Measurements from ENCODE around the gene KCNJ2.

The KCNJ2 gene

GRCh38 chr17:70168977-70169708 lies at the start of gene KCNJ2:
KCNJ2 (plus strand) TSS chr17:70169532; CDS start chr17:70175040, 5,508 bp downstream.
- peak; percentile 69 for DNase-seq

GRCh38 chr17:70119545-70119944 lies 49.8 kb upstream of the KCNJ2 start:
- no peak for DNase-seq

GRCh38 chr17:70119983-70120382 lies 49.3 kb upstream of the KCNJ2 start:
- DNase-seq, result no peak

DNA sequence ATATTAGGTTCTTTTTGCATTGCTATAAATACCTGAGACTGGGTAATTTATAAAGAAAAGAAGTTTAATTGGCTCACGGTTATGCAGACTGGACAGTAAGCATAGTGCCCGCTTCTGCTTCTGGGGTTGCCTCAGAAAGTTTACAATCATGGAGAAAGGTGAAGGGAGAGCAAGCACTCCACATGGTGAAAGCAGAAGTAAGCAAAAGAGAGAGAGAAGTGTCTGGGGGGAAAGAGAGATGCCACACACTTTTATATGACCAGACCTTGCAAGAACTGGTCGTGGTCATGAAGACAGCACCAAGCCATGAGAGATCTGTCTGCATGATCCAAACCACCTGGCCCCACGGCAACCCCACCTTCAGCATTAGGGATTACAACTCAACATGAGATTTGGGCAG lies 48.9 kb upstream of the KCNJ2 start:
- no peak for DNase-seq

DNA sequence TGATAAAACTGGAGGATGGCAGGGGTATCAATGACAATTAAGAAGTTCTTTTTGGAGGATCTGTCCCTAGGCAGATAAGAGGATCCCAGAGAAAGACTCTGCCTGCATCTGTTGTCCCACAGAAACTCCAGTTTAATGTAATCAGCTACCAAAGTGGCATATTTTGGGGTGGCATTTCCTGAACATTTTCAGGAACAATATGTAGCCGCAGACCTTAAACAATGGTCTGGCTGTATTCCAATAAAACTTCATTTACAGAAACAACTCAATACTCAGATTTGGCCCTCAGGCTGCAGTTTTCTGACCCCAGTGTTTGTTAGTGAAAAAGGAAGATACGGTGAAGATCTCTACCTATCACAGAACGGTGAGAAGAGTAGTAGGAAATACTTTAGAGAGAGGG lies 48.2 kb upstream of the KCNJ2 start:
- DNase-seq, result no peak

DNA sequence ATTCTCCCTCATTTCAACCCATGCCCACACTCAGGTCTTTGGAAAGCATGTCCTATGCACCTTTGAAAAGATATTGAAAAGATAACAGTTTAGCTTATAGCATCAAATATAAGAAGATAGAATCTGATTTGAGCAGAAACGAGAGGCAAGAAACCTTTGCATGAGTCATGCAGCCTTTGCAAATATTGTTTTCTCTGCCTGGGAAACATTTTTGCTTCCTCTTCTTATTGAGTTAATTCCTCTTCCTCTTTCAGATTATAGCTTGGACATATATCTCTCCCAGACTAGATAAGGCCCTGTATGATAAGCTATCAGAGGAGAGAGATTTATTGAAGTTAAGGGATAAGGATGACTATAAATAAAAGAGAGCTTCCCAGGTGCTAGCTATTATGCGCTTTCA lies 46.1 kb upstream of the KCNJ2 start:
- DNase-seq, result no peak

DNA sequence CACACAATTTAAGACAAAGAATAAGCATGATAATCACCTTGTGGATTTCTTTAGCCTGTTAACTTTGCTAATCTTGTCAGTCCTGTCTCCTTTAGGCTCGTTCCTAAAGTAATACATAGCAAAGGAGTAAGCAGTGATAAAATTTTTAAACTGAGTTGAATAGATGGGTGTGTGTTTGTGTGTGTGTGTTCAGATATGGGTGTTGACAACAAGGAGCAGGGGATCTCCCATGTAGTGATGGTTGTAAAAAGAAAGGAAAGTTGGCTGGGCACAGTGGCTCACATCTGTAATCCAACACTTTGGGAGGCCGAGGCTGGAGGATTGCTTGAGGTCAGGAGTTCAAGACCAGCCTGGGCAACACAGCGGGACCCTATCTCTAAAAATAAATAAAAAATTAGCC lies 44.6 kb upstream of the KCNJ2 start:
- DNase-seq, result no peak

GRCh38 chr17:70127221-70127873 lies 42.0 kb upstream of the KCNJ2 start:
- no peak for DNase-seq

GRCh38 chr17:70128727-70129238 lies 40.5 kb upstream of the KCNJ2 start:
- DNase-seq, result no peak

- no peak for DNase-seq
Observed at GRCh38 chr17:70130289-70130688, 39.0 kb upstream of the KCNJ2 start.

DNA sequence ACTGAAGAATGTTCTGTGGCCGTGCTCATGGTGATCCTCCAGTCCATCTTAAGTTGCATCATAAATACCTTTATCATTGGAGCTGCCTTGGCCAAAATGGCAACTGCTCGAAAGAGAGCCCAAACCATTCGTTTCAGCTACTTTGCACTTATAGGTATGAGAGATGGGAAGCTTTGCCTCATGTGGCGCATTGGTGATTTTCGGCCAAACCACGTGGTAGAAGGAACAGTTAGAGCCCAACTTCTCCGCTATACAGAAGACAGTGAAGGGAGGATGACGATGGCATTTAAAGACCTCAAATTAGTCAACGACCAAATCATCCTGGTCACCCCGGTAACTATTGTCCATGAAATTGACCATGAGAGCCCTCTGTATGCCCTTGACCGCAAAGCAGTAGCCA lies 36.8 kb upstream of the KCNJ2 start:
- no peak for DNase-seq

DNA sequence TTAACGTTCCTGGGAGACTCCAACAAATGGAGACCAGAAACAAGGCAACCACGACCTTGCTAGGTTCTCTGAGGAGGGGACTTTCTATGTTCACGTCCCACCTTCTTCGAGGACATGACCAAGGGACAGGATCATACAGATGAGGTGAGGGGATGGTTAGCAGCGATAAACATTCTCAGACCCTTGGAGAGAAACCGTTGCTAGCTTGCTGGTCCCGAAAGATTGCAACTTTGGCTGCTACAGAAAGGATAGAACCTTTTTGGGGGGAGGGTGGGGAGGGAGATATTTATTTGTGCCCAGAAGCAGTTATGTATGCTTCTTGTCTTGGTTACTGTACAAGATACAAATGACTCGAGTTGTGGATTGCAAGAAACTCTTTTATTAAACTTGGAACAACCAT lies 35.3 kb upstream of the KCNJ2 start:
- DNase-seq, result no peak

DNA sequence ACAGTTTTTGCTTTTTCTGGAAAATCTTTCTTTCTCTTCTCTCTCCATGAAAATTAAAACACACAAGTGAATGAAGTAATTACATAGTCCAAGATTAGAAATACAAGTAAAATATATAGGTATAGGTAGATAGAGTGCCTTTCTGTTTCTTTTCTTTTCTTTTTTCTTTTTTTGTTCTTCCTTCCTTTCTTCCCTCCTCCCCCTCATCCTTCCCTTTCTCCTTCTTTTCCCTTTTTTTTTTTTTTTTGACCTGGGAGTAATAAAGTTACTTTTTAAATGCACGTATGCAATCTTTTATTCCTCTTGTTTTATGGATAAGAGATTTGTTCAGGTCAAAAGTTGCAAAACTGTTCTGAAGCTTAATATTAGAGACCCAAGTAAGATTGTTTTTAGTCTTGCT lies 34.6 kb upstream of the KCNJ2 start:
- no peak for DNase-seq

GRCh38 chr17:70136131-70136530 lies 33.2 kb upstream of the KCNJ2 start:
- no peak for DNase-seq

- DNase-seq, result peak; percentile 73
Observed at GRCh38 chr17:70137451-70138230, 31.7 kb upstream of the KCNJ2 start.

- DNase-seq, result peak; percentile 81
Observed at GRCh38 chr17:70138291-70138865, 31.0 kb upstream of the KCNJ2 start.

GRCh38 chr17:70139449-70139993 lies 29.8 kb upstream of the KCNJ2 start:
- no peak for DNase-seq

GRCh38 chr17:70144260-70144846 lies 25.0 kb upstream of the KCNJ2 start:
- DNase-seq, result no peak

DNA sequence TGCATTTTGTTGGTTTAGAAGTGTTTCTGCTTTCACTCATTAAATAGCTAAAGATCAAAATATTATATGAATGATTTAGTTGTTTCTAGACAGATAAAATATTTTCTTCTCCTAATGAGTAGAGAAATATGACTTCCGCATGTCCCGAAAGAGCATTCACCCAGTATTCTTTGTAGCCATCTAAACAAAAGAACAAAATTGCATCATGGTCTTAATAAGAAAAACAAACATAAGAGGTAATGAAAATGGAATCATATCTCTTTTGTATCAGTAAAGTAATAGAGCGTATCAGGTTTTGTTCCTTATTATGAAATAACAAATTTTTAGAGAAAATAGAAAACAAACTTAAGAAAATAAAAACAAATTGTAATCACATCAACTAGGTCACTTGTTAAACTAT lies 16.1 kb upstream of the KCNJ2 start:
- DNase-seq, result no peak

- DNase-seq, result no peak
Observed at GRCh38 chr17:70157151-70157550, 12.2 kb upstream of the KCNJ2 start.

DNA sequence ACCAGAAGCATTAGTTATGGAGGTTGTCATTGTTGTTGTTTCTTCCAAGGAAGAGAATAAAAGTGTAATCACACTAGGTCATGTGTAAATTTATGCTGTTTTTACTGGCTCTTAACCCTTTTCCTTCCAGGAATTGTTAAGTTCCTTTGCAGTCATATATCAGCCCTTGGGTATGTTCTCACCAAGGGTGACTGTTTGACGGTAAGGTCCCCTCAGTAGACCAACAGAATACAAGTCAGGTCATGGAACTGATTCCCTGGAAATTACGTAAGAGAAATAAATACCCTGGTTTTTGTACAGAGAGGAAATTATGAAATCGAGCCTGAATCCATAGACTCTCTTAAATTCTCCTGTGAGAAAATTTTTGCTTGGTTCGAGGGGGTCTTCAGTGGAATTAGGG lies 11.2 kb upstream of the KCNJ2 start:
- no peak for DNase-seq

GRCh38 chr17:70158591-70158990 lies 10.7 kb upstream of the KCNJ2 start:
- DNase-seq, result no peak

GRCh38 chr17:70159980-70160379 lies 9.4 kb upstream of the KCNJ2 start:
- DNase-seq, result no peak

Measured in kidney glomerular epithelial cell (primary cell).